ENCODE data around the gene PRRX2. TPM values are rescaled to one million over a fixed set of nuclear protein-coding genes. Genes with fewer than 3 reads are reported as not detected.

The PRRX2 gene
- total and polyA plus RNA-seq, 9 of the 15 experiments (the other 6 are each of a cell fraction or from before 2014, with no cell fraction given): 0.21 TPM; not detected in 8

GRCh38 chr9:129698254-129698757 lies 32.9 kb downstream of the PRRX2 start:
- peak overlapping the region; percentile 15; the same call in 1 of the 2 replicates for H2AFZ ChIP-seq (ENCODE audit: low read depth, low read length)
- TF ChIP-seq UBTF (IDR thresholded peaks at IDR 0.05; ENCODE audit: borderline replicate concordance in 1 of 2, low read depth in 2 of 2, low read length in 2 of 2): no peak
- TF ChIP-seq FOXK1 (CRISPR knock-in tag; IDR thresholded peaks at IDR 0.05; ENCODE audit: borderline replicate concordance): no peak
- TF ChIP-seq, protein P1, sequence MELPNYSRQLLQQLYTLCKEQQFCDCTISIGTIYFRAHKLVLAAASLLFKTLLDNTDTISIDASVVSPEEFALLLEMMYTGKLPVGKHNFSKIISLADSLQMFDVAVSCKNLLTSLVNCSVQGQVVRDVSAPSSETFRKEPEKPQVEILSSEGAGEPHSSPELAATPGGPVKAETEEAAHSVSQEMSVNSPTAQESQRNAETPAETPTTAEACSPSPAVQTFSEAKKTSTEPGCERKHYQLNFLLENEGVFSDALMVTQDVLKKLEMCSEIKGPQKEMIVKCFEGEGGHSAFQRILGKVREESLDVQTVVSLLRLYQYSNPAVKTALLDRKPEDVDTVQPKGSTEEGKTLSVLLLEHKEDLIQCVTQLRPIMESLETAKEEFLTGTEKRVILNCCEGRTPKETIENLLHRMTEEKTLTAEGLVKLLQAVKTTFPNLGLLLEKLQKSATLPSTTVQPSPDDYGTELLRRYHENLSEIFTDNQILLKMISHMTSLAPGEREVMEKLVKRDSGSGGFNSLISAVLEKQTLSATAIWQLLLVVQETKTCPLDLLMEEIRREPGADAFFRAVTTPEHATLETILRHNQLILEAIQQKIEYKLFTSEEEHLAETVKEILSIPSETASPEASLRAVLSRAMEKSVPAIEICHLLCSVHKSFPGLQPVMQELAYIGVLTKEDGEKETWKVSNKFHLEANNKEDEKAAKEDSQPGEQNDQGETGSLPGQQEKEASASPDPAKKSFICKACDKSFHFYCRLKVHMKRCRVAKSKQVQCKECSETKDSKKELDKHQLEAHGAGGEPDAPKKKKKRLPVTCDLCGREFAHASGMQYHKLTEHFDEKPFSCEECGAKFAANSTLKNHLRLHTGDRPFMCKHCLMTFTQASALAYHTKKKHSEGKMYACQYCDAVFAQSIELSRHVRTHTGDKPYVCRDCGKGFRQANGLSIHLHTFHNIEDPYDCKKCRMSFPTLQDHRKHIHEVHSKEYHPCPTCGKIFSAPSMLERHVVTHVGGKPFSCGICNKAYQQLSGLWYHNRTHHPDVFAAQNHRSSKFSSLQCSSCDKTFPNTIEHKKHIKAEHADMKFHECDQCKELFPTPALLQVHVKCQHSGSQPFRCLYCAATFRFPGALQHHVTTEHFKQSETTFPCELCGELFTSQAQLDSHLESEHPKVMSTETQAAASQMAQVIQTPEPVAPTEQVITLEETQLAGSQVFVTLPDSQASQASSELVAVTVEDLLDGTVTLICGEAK (IDR thresholded peaks at IDR 0.05): no peak
- TF ChIP-seq, protein P1 (CRISPR knock-in tag; IDR thresholded peaks at IDR 0.05): no peak
- TF ChIP-seq, protein P2, sequence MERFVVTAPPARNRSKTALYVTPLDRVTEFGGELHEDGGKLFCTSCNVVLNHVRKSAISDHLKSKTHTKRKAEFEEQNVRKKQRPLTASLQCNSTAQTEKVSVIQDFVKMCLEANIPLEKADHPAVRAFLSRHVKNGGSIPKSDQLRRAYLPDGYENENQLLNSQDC (CRISPR knock-in tag; IDR thresholded peaks at IDR 0.05): no peak
- TF ChIP-seq MEIS2 (IDR thresholded peaks at IDR 0.05; ENCODE audit: partially characterized antibody): no peak
- no peak for TF ChIP-seq XRCC5 (IDR thresholded peaks at IDR 0.05; ENCODE audit: low read depth, low read length)
- no peak for TF ChIP-seq TAL1 (IDR thresholded peaks at IDR 0.05)
- no peak for TF ChIP-seq ARID2 (IDR thresholded peaks at IDR 0.05)
- no peak for TF ChIP-seq HMGN3 (IDR thresholded peaks at IDR 0.05; ENCODE audit: borderline replicate concordance, extremely low read depth, insufficient read length, low read depth, low read length)
- TF ChIP-seq CREM (IDR thresholded peaks at IDR 0.05; ENCODE audit: low read depth): peak; percentile 40; the same call in 1 of the 2 replicates

More at GRCh38 chr9:129698254-129698757, 32.9 kb downstream of the PRRX2 start:
- FAIRE-seq (no peak), ATAC-seq (peak; percentile 40; the same call in 1 of the 3 replicates), DNase-seq (ENCODE audit: extremely low read depth in 1 of 4, low spot score in 3 of 4) (no peak)
- ChIA-PET CTCF (ENCODE audit: low intra/inter-chr PET ratio) (no interaction called here), POLR2A (interaction anchor here (0.6 to 1.8 kb wide), 3 partner anchors 11 to 78 kb away, joined by 3 to 4 read pairs (median 3); no protein-coding TSS in a partner anchor)
- H3K4me2 ChIP-seq (ENCODE audit: insufficient read depth, low read length): no peak overlapping the region
- H3K4me1 ChIP-seq (replicated peaks in 1 of 2; ENCODE audit: control insufficient read depth in 2 of 2, insufficient read depth in 2 of 2, low read length in 2 of 2): peaks cover 0 to 16% of the 10 kb centered on the region in 2 experiments; a peak in 2 of 5 replicates
- intact Hi-C loops (cut with micrococcal nuclease): loop anchor here (5.0 kb wide), 1 partner anchor 56 kb away; the partner anchor contains the start of gene ASB6
- H3K9ac ChIP-seq (ENCODE audit: insufficient read depth in 1 of 2, low read depth in 2 of 2, low read length in 2 of 2): peak overlapping the region in 1 of 2 experiments; percentile 49; a peak in 2 of 4 replicates
- H3K27me3 ChIP-seq (ENCODE audit: control insufficient read depth in 2 of 2, insufficient read depth in 2 of 2, low read length in 2 of 2): peaks cover 69 to 86% of the 10 kb centered on the region in 2 experiments
- H3K4me3 ChIP-seq: no peak overlapping the region
- no peaks in the 10 kb centered on the region for H3K9me1 ChIP-seq (ENCODE audit: control insufficient read depth, insufficient read depth, low read length)
- no peaks in the 10 kb centered on the region for H3K79me2 ChIP-seq (ENCODE audit: control insufficient read depth, insufficient read depth, low read length)
- no peaks in the 10 kb centered on the region for H3K36me3 ChIP-seq (ENCODE audit: control insufficient read depth, insufficient read depth, low read length)
- 20% methylated on average over 15 of the region's 17 CpGs for WGBS (ENCODE audit: insufficient coverage, low coverage, missing lambda C conversion rate)
- in situ Hi-C loops (cut with MboI): no loop called here
- no peaks in the 10 kb centered on the region for H3K9me3 ChIP-seq (replicated peaks; ENCODE audit: control insufficient read depth, insufficient read depth, low read depth, low read length)
- no TSS peak for BruUV-seq (replicated peaks)
- H3K27ac ChIP-seq (ENCODE audit: extremely low read depth, low read depth, low read length): no peak overlapping the region
- H4K20me1 ChIP-seq (replicated peaks; ENCODE audit: control insufficient read depth, insufficient read depth, low read length): 0 out of 2 replicates have a peak, but pooled peaks cover 8% of the 10 kb centered on the region

Measured in K562 (cell line).